Smooth muscle cell (in vitro differentiated cells): Measurements from ENCODE around the gene KLK10. TPM values are rescaled to one million over a fixed set of nuclear protein-coding genes. Genes with fewer than 3 reads are reported as not detected.

Source experiments
- DNase-seq: peaks from one replicate; lab custom pipeline; 2025; ENCODE audit not compliant: unreplicated experiment; lab: John Stamatoyannopoulos, UW
- H2AFZ ChIP-seq: fragments of 200-600 bp; sonication (generic); 2 replicates; pipeline ENCODE4 v1.6.0; 2016; ENCODE audit warnings: antibody characterized with exemption, low read depth, mild to moderate bottlenecking
- H3F3A ChIP-seq: fragments of 200-600 bp; sonication (generic); 2 replicates; pipeline ENCODE4 v1.6.0; 2017; ENCODE audit warnings: antibody characterized with exemption, low read depth
- H3K27ac ChIP-seq: fragments of 200-600 bp; sonication (generic); 2 replicates; pipeline ENCODE4 v1.5.1; 2016; ENCODE audit warnings: low read depth, mild to moderate bottlenecking
- H3K27me3 ChIP-seq: fragments of 200-600 bp; sonication (generic); 2 replicates; pipeline ENCODE4 v1.6.1; 2016; ENCODE audit warnings: low read depth, mild to moderate bottlenecking
- H3K36me3 ChIP-seq: fragments of 200-600 bp; sonication (generic); 2 replicates; pipeline ENCODE4 v1.5.1; 2016; ENCODE audit warnings: low read depth
- H3K4me1 ChIP-seq: fragments of 200-600 bp; sonication (generic); 2 replicates; pipeline ENCODE4 v1.5.1; 2016; ENCODE audit warnings: low read depth
- H3K4me2 ChIP-seq: fragments of 200-600 bp; sonication (generic); 2 replicates; pipeline ENCODE4 v1.6.0; 2016; ENCODE audit warnings: mild to moderate bottlenecking
- H3K4me3 ChIP-seq: fragments of 200-600 bp; sonication (generic); 2 replicates; pipeline ENCODE4 v1.5.1; 2016; ENCODE audit warnings: mild to moderate bottlenecking
- H3K79me2 ChIP-seq: fragments of 200-600 bp; sonication (generic); 2 replicates; pipeline ENCODE4 v1.6.0; 2016; ENCODE audit warnings: low read depth, mild to moderate bottlenecking
- H3K9ac ChIP-seq: fragments of 200-600 bp; sonication (generic); 2 replicates; pipeline ENCODE4 v1.6.0; 2016; ENCODE audit warnings: low read depth
- H3K9me3 ChIP-seq: fragments of 200-600 bp; sonication (generic); replicated peaks from 2 replicates; pipeline ENCODE4 v1.5.1; 2016; ENCODE audit warnings: low read depth
- H4K20me1 ChIP-seq: fragments of 200-600 bp; sonication (generic); 2 replicates; pipeline ENCODE4 v1.6.0; 2016; ENCODE audit warnings: low read depth
- CTCF ChIP-seq: fragments of 200-600 bp; sonication (generic); IDR thresholded peaks from 2 replicates; pipeline ENCODE4 v1.5.1; 2017; ENCODE audit warnings: borderline replicate concordance, mild to moderate bottlenecking, antibody characterized with exemption; ENCODE audit not compliant: insufficient read depth, poor library complexity, severe bottlenecking
- WGBS: methylation state at CpG from one replicate; pipeline ENCODE4 v1.1.7; 2016; ENCODE audit warnings: low lambda C conversion rate; 5-methylcytosine and 5-hydroxymethylcytosine counted together
- polyA plus RNA-seq: library from polyadenylated mRNA; unstranded; fragments of >200 nt; fragmentation: Nextera tagmentation; extraction: Ambion mirVana; gene quantifications from 2 replicates; pipeline ENCODE4 v1.2.1, GENCODE V29; 2016
- total RNA-seq: library from RNA; depleted of rRNA; stranded (reverse); fragments of >200 nt; gene quantifications from 2 replicates; pipeline ENCODE4 v1.2.3, GENCODE V29; 2014

The KLK10 gene
- total and polyA plus RNA-seq, 2 experiments from 2014 or later = 3.6 to 8.5 TPM

GRCh38 chr19:50982186-50982585 lies 37.3 kb downstream of the KLK10 start:
- Histone ChIP-seq H3K79me2 (no peaks in the 10 kb centered on the region), H3K9ac (no peak overlapping the region), H3F3A (no peaks in the 10 kb centered on the region), H2AFZ (no peak overlapping the region), H4K20me1 (no peaks in the 10 kb centered on the region), H3K4me3 (no peak overlapping the region), H3K27me3 (peaks cover 19% of the 10 kb centered on the region), H3K9me3 (no peaks in the 10 kb centered on the region), H3K36me3 (no peaks in the 10 kb centered on the region), H3K4me2 (no peak overlapping the region), H3K27ac (no peak overlapping the region), H3K4me1 (no peaks in the 10 kb centered on the region)
- no peak for DNase-seq
- TF ChIP-seq CTCF = no peak
- WGBS = 89% methylated on average over 4 of the region's 4 CpGs

GRCh38 chr19:50981587-50982146 lies 37.8 kb downstream of the KLK10 start:
- no peaks in the 10 kb centered on the region for H4K20me1 ChIP-seq
- H2AFZ ChIP-seq = no peak overlapping the region
- no peak overlapping the region for H3K4me3 ChIP-seq
- no peaks in the 10 kb centered on the region for H3K4me1 ChIP-seq
- no peaks in the 10 kb centered on the region for H3K79me2 ChIP-seq
- DNase-seq = no peak
- H3K9ac ChIP-seq = no peak overlapping the region
- peaks cover 19% of the 10 kb centered on the region for H3K27me3 ChIP-seq
- no peak overlapping the region for H3K27ac ChIP-seq
- H3F3A ChIP-seq = no peaks in the 10 kb centered on the region
- TF ChIP-seq CTCF = no peak
- 81% methylated on average over 11 of the region's 11 CpGs for WGBS
- no peaks in the 10 kb centered on the region for H3K36me3 ChIP-seq
- no peaks in the 10 kb centered on the region for H3K9me3 ChIP-seq
- H3K4me2 ChIP-seq = no peak overlapping the region

GRCh38 chr19:50980208-50980607 lies 39.3 kb downstream of the KLK10 start:
- Histone ChIP-seq H3K4me3 (no peak overlapping the region), H3F3A (no peaks in the 10 kb centered on the region), H3K4me2 (no peak overlapping the region), H4K20me1 (no peaks in the 10 kb centered on the region), H3K79me2 (no peaks in the 10 kb centered on the region), H3K27ac (no peak overlapping the region), H3K36me3 (no peaks in the 10 kb centered on the region), H3K9me3 (no peaks in the 10 kb centered on the region), H3K4me1 (no peaks in the 10 kb centered on the region), H3K27me3 (peaks cover 19% of the 10 kb centered on the region), H2AFZ (no peak overlapping the region), H3K9ac (no peak overlapping the region)
- DNase-seq = no peak
- WGBS = 72% methylated on average over 9 of the region's 13 CpGs
- no peak for TF ChIP-seq CTCF

GRCh38 chr19:50979758-50980157 lies 39.8 kb downstream of the KLK10 start:
- no peak for TF ChIP-seq CTCF
- WGBS = 64% methylated on average over 6 of the region's 8 CpGs
- H3F3A ChIP-seq = no peaks in the 10 kb centered on the region
- H3K4me3 ChIP-seq = no peak overlapping the region
- no peaks in the 10 kb centered on the region for H3K4me1 ChIP-seq
- no peak for DNase-seq
- H3K4me2 ChIP-seq = no peak overlapping the region
- H3K79me2 ChIP-seq = no peaks in the 10 kb centered on the region
- H2AFZ ChIP-seq = no peak overlapping the region
- no peak overlapping the region for H3K27ac ChIP-seq
- H3K9me3 ChIP-seq = no peaks in the 10 kb centered on the region
- H4K20me1 ChIP-seq = no peaks in the 10 kb centered on the region
- peaks cover 19% of the 10 kb centered on the region for H3K27me3 ChIP-seq
- no peaks in the 10 kb centered on the region for H3K36me3 ChIP-seq
- H3K9ac ChIP-seq = no peak overlapping the region
